Measurements from ENCODE around the gene PCMT1. TPM values are rescaled to one million over a fixed set of nuclear protein-coding genes. Genes with fewer than 3 reads are reported as not detected.

Gene PCMT1
- total and polyA plus RNA-seq, 2 of the 8 experiments (the other 6 are each of a cell fraction or from before 2014, with no cell fraction given), result 84.3 to 91.3 TPM

DNA sequence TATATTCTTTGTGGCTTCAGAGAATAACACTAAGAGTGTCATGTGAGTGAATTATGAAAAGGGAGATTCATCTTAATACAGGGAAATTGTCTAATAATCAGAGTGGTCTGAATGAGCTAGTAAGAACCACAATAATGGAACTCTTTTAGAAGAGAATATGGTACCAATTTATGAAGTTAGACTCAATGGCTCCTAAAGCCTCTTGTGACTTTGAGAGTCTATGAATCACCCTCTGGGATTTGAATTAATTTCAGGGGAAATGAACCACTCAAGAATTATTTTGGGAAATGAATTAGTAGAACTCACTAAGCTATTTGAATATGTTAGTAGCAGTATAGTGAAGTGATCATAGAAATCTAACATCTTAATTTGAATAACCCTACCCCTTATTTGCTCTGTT is 14.3 kb downstream of the PCMT1 start:
- no peak overlapping the region for H2BK5ac ChIP-seq (ENCODE audit: low read depth, low read length)
- ChIA-PET POLR2A (ENCODE audit: partially characterized antibody) (no interaction called here), CTCF (ENCODE audit: partially characterized antibody) (no interaction called here)
- no peak overlapping the region for H4K8ac ChIP-seq (ENCODE audit: extremely low read depth, insufficient read depth, low read length)
- no peak overlapping the region for H2AK5ac ChIP-seq (ENCODE audit: low read depth, low read length)
- no peak overlapping the region for H3K4me2 ChIP-seq (ENCODE audit: insufficient read depth in 1 of 2, low read depth in 2 of 2, low read length in 2 of 2)
- DNase-seq (ENCODE audit: low read depth in 1 of 2, low spot score in 2 of 2) (no peak), FAIRE-seq (no peak)
- peaks cover 2% of the 10 kb centered on the region in 2 experiments for H4K20me1 ChIP-seq (replicated peaks in 1 of 2; ENCODE audit: control insufficient read depth in 1 of 2, insufficient read depth in 2 of 2, low read length in 2 of 2)
- peaks cover 0 to 35% of the 10 kb centered on the region in 2 experiments; a peak in 2 of 4 replicates for H3K79me2 ChIP-seq (ENCODE audit: control insufficient read depth in 1 of 2, insufficient read depth in 2 of 2, low read length in 2 of 2)
- no peak overlapping the region for H3K23ac ChIP-seq (ENCODE audit: insufficient read length)
- no peak overlapping the region for H3K4ac ChIP-seq (replicated peaks; ENCODE audit: insufficient read length, low read depth, low read length)
- H3K4me1 ChIP-seq (replicated peaks in 1 of 4; ENCODE audit: control insufficient read depth in 3 of 4, insufficient read depth in 4 of 4, low read length in 3 of 4), result no peaks in the 10 kb centered on the region
- H3K9me3 ChIP-seq (ENCODE audit: insufficient read depth in 2 of 2, low read depth in 1 of 2, low read length in 1 of 2), result peaks cover 0 to 3% of the 10 kb centered on the region in 2 experiments; a peak in 1 of 4 replicates
- H3K4me3 ChIP-seq (ENCODE audit: extremely low read depth in 1 of 4, insufficient read depth in 2 of 4, low read depth in 3 of 4, low read length in 4 of 4), result no peak overlapping the region
- no peaks in the 10 kb centered on the region for H3K27me3 ChIP-seq (replicated peaks in 1 of 4; ENCODE audit: control insufficient read depth in 3 of 4, extremely low read depth in 1 of 4, insufficient read depth in 3 of 4, low read length in 3 of 4)
- peaks cover 0 to 14% (median 5%) of the 10 kb centered on the region in 4 experiments; a peak in 3 of 8 replicates for H3K36me3 ChIP-seq (ENCODE audit: control insufficient read depth in 2 of 4, insufficient read depth in 4 of 4, low read length in 3 of 4)
- H2BK120ac ChIP-seq (replicated peaks; ENCODE audit: low read depth, low read length), result no peak overlapping the region
- H2AFZ ChIP-seq (ENCODE audit: low read length), result no peak overlapping the region
- H3K18ac ChIP-seq (ENCODE audit: extremely low read depth, low read length), result no peak overlapping the region
- no peak overlapping the region for H3K27ac ChIP-seq (ENCODE audit: low read depth, low read length)
- H4K91ac ChIP-seq (replicated peaks; ENCODE audit: insufficient read length, low read length), result no peak overlapping the region
- no peaks in the 10 kb centered on the region for H3K23me2 ChIP-seq (ENCODE audit: low read depth, low read length)
- no peak overlapping the region for H3K9ac ChIP-seq (replicated peaks in 1 of 4; ENCODE audit: extremely low read depth in 1 of 4, low read depth in 3 of 4, low read length in 3 of 4)
- TF ChIP-seq CBX8 (IDR thresholded peaks at IDR 0.05; ENCODE audit: borderline replicate concordance, low read depth, low read length), result no peak
- TF ChIP-seq NANOG (IDR thresholded peaks at IDR 0.05; ENCODE audit: insufficient read depth, low read depth, low read length, poor library complexity, severe bottlenecking), result no peak
- no peak overlapping the region for H2BK12ac ChIP-seq (ENCODE audit: low read depth, low read length)
- no peak overlapping the region for H3K14ac ChIP-seq (ENCODE audit: insufficient read length)
- H2BK15ac ChIP-seq (ENCODE audit: low read length), result no peak overlapping the region
- no peak overlapping the region for H2BK20ac ChIP-seq (ENCODE audit: low read length)
- H4K5ac ChIP-seq (ENCODE audit: insufficient read length, low read depth, low read length), result no peak overlapping the region
- H3K79me1 ChIP-seq (ENCODE audit: low read depth, low read length), result no peaks in the 10 kb centered on the region; the same call in 1 of the 2 replicates
- no peak overlapping the region for H3K56ac ChIP-seq (replicated peaks; ENCODE audit: insufficient read length, low read depth, low read length)

All from H1 (cell line).